Spinal cord (tissue), 10 donors: ENCODE measurements around the gene GLI3. TPM values are rescaled to one million over a fixed set of nuclear protein-coding genes. Genes with fewer than 3 reads are reported as not detected.

Source experiments
- DNase-seq, 6 donors: peaks; one replicate each; pipeline versions ENCODE4 v3.0.0 to v3.0.0-alpha.2; 2013 to 2015; ENCODE audit warnings: low spot score in 6 of 6, low read depth in 4 of 6
- H3K27ac ChIP-seq: one replicate; pipeline ENCODE4 v1.5.1; 2013; ENCODE audit warnings: low read depth, low read length, control low read depth
- H3K27me3 ChIP-seq: one replicate; pipeline ENCODE4 v1.6.1; 2013; ENCODE audit warnings: low read length; ENCODE audit not compliant: control insufficient read depth, insufficient read depth
- H3K36me3 ChIP-seq: one replicate; pipeline ENCODE4 v1.6.1; 2013; ENCODE audit warnings: low read length; ENCODE audit not compliant: control insufficient read depth, insufficient read depth
- H3K4me1 ChIP-seq: one replicate; pipeline ENCODE4 v1.6.1; 2013; ENCODE audit warnings: low read length; ENCODE audit not compliant: control insufficient read depth, insufficient read depth
- H3K4me3 ChIP-seq: one replicate; pipeline ENCODE4 v1.5.1; 2013; ENCODE audit warnings: low read depth, low read length, control low read depth
- H3K9me3 ChIP-seq: one replicate; pipeline ENCODE4 v1.6.1; 2013; ENCODE audit warnings: low read length; ENCODE audit not compliant: control insufficient read depth, insufficient read depth
- WGBS: methylation state at CpG from one replicate; pipeline ENCODE4 v1.1.5; 2013; ENCODE audit warnings: missing lambda C conversion rate; ENCODE audit not compliant: insufficient coverage; 5-methylcytosine and 5-hydroxymethylcytosine counted together
- polyA plus RNA-seq, 2 donors: library from polyadenylated mRNA; unstranded; fragments of 120-200 nt; gene quantifications; one replicate each; pipeline ENCODE4 v1.2.1, GENCODE V29; 2013; ENCODE audit not compliant: insufficient read length in 2 of 2
- small RNA-seq: library from RNA; depleted of rRNA; stranded (forward); fragments of <200 nt; gene quantifications from one replicate; pipeline ENCODE3, GENCODE V24; 2014; ENCODE audit warnings: low replicate concordance
- total RNA-seq, 2 donors: library from RNA; depleted of rRNA in 1 of 2; stranded (reverse); fragments of 120-200 nt in 1 of 2; fragments of >200 nt in 1 of 2; gene quantifications; one replicate each; pipeline versions ENCODE4 v1.2.3 to v1.2.4, GENCODE V29; 2013 to 2014
- donor health status: healthy.

GLI3 gene
- total and polyA plus RNA-seq, 4 donors: 8.7 to 11.9 (median 10.1) TPM

GRCh38 chr7:41915871-41916270, 321.1 kb downstream of the GLI3 start:
- Histone ChIP-seq H3K27me3 (no peaks in the 10 kb centered on the region), H3K36me3 (no peaks in the 10 kb centered on the region), H3K4me1 (no peaks in the 10 kb centered on the region), H3K27ac (no peak overlapping the region), H3K9me3 (no peaks in the 10 kb centered on the region), H3K4me3 (no peak overlapping the region)
- no peak for DNase-seq
- WGBS: no CpG with 5 or more reads among the region's 1 CpG

DNA sequence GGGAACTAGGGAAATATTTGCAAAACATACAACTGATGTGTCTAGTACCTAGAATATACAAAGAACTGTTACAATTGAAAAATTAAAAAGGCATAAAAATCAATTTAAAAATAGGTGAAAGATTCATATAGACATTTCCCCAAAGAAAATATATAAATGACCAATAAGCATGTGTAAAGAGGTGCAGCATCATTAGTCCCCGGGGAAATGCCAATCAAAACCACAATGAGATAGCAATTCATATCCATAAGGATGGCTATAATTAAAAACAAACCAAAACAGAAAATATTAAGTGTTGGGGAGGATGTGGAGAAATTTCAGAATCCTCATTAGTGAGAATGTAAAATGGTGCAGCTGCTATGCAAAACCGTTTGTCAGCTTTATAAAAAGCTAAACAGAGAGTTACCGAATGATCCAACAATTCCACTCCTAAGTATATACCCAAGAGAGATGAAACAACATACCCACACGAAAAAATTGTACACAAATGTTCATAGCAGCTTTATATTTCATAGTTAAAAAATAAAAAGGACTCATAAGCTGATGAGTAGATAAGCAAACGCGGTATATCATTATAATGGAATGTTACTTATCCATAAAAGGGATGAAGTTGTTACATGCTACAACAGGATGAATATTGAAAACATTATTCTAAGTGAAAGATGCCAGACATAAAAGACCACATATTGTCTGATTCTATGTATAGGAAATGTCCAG, 324.0 kb downstream of the GLI3 start:
- WGBS: no CpG with 5 or more reads among the region's 6 CpGs
- H3K4me3 ChIP-seq: no peak overlapping the region
- no peaks in the 10 kb centered on the region for H3K4me1 ChIP-seq
- no peak for DNase-seq
- no peaks in the 10 kb centered on the region for H3K27me3 ChIP-seq
- H3K9me3 ChIP-seq: no peaks in the 10 kb centered on the region
- H3K36me3 ChIP-seq: no peaks in the 10 kb centered on the region
- no peak overlapping the region for H3K27ac ChIP-seq

DNA sequence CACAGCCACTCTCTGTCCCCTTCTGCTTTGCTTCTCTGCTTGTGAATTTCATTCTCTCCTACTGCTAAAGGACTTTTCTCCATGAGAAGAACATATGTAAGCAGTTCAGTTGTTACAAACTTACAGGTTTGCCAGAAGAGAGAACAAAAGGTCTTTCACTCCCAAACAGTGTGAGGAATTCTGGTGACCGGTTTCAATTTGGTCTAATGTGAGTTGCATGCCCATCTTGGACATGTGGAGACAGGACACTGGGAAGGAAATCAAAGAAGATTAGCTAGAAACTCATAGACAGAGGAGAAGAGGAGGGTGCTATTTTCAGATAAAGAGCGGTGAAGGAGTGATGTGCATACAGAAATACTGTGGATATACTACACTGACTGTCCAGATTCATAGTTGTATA, 324.6 kb downstream of the GLI3 start:
- no peak overlapping the region for H3K27ac ChIP-seq
- H3K4me3 ChIP-seq: no peak overlapping the region
- 50% methylated on average over 1 of the region's 2 CpGs for WGBS
- H3K9me3 ChIP-seq: no peaks in the 10 kb centered on the region
- no peaks in the 10 kb centered on the region for H3K4me1 ChIP-seq
- DNase-seq: no peak
- H3K36me3 ChIP-seq: no peaks in the 10 kb centered on the region
- H3K27me3 ChIP-seq: no peaks in the 10 kb centered on the region

- WGBS: 82% methylated on average over 2 of the region's 2 CpGs
- no peaks in the 10 kb centered on the region for H3K9me3 ChIP-seq
- no peaks in the 10 kb centered on the region for H3K27me3 ChIP-seq
- no peaks in the 10 kb centered on the region for H3K36me3 ChIP-seq
- H3K4me3 ChIP-seq: no peak overlapping the region
- no peak overlapping the region for H3K27ac ChIP-seq
- H3K4me1 ChIP-seq: no peaks in the 10 kb centered on the region
- no peak for DNase-seq
Measured at GRCh38 chr7:41911792-41912191, 325.2 kb downstream of the GLI3 start.

Small RNA genes lying within 50 kb of the gene (small RNA-seq; reads per million reads assigned to genes)
- not detected for gene HMGN2P30
